GM12801 (cell line): Measurements from ENCODE around the gene HLA-E.

Experiments used
- TF ChIP-seq, protein P1 (sequence below): IDR thresholded peaks from one replicate; pipeline ENCODE4 v1.5.1; 2011; ENCODE audit warnings: control low read depth; ENCODE audit not compliant: insufficient read length; ENCODE audit errors: extremely low read depth

HLA-E gene

GRCh38 chr6:30450909-30451841 lies 38.1 kb upstream of the HLA-E start:
- TF ChIP-seq, protein P1, sequence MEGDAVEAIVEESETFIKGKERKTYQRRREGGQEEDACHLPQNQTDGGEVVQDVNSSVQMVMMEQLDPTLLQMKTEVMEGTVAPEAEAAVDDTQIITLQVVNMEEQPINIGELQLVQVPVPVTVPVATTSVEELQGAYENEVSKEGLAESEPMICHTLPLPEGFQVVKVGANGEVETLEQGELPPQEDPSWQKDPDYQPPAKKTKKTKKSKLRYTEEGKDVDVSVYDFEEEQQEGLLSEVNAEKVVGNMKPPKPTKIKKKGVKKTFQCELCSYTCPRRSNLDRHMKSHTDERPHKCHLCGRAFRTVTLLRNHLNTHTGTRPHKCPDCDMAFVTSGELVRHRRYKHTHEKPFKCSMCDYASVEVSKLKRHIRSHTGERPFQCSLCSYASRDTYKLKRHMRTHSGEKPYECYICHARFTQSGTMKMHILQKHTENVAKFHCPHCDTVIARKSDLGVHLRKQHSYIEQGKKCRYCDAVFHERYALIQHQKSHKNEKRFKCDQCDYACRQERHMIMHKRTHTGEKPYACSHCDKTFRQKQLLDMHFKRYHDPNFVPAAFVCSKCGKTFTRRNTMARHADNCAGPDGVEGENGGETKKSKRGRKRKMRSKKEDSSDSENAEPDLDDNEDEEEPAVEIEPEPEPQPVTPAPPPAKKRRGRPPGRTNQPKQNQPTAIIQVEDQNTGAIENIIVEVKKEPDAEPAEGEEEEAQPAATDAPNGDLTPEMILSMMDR, result no peak

GRCh38 chr6:30452736-30453507 lies 36.4 kb upstream of the HLA-E start:
- TF ChIP-seq, protein P1, result no peak

DNA sequence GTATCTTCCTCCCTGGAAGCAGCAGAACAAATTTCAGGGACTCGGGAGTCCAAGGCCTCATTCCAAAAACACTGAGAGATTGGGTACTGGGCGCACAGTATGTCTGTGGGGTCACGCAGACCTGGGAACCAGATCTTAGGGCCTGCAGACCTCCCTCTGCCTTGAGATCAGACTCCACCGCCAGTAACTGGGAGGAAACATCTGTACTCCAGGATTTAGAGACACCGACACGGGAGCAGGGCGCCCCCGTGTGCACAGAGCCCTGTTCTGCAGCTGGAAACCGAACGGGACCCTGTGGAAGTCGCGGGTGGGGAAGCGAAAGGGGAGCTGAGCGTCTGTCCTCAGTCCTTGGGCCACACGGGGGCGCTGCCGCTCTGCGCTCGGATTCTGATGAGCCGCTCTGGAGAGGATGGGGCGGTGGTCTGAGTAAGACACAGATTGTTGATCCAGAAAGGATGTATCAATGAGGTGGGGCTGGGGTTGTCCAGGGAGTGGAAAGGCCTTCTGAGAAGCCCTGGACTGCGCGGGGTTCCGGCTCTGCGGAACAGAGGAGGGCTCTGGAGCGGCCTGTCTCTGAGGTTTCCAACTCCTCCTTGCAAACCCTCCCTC lies 35.7 kb upstream of the HLA-E start:
- TF ChIP-seq, protein P1, result no peak

DNA sequence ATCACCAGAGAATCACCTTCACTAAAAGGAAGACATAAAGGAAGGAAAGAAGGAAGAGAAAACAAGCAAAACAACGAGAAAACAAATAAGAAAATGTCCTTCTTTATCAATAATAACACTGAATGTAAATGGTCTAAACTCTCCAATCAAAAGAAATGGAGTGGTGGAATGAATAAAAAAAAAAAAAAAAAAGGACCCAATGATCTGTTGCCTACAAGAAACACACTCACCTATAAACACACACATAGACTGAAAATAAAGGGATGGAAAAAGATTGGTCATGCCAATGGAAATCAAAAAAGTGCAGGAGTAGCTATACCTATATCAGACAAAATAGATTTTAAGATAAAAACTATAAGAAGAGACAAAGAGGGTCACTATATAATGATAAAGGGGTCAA lies 30.2 kb upstream of the HLA-E start:
- TF ChIP-seq, protein P1, result no peak

GRCh38 chr6:30461055-30461454 lies 28.3 kb upstream of the HLA-E start:
- TF ChIP-seq, protein P1, result no peak

DNA sequence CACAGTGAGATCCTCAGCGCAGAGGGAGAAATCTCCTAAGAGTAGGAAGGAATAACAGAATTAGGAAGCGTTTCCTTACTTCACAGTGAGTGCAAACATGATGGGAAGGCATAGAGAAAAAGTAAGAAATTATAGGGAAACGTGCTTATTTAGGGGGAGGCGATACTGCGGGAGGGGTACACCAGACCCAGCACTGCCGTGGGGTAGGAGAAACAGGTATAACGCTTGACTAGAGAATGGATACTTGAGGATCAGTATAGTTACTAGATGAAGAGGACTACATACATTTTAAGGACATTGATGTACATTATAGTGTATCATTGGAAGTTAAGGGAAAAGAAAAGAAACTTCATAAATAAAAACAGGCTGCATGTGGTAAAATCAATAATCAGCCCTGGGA lies 26.8 kb upstream of the HLA-E start:
- TF ChIP-seq, protein P1, result no peak

DNA sequence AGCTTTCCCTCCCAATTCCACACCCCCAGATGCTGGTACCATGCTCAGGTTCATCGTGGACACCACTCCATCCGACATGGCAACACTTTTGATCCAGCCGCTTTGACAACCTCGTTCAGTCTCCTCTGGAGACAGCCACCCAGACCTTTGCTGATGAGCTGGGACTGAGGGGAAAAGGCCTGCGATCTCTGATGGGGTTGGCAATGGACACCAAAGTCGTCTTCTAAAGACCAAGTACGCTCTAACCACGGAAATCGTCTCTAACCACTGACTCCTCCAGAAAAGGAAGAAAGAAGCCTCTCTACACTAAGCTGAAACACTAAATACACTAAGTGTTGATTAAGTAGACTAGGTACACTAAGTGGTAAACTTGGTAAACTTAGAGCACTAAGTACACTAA lies 26.1 kb upstream of the HLA-E start:
- TF ChIP-seq, protein P1, result no peak
